Measurements from ENCODE around the gene KIAA1549. TPM values are rescaled to one million over a fixed set of nuclear protein-coding genes. Genes with fewer than 3 reads are reported as not detected.

KIAA1549 gene
- total and polyA plus RNA-seq, 2 of the 4 experiments (the other 2 are of a cell fraction): 1.3 to 3.3 TPM

GRCh38 chr7:138834583-138834982, 146.6 kb downstream of the KIAA1549 start:
- no peak for ATAC-seq (ENCODE audit: low read depth)
- no peak overlapping the region for H2BK120ac ChIP-seq (ENCODE audit: low read depth, low read length)
- no peak overlapping the region for H2AK9ac ChIP-seq (replicated peaks; ENCODE audit: low read depth, low read length, poor library complexity)
- in situ Hi-C loops (cut with MboI; ENCODE audit: low sequenced_read_pairs) (no loop called here), dilution Hi-C loops (cut with HindIII; ENCODE audit: low sequenced_read_pairs, unreplicated experiment) (no loop called here), intact Hi-C loops (cut with micrococcal nuclease) (no loop called here)
- H3K79me1 ChIP-seq (ENCODE audit: low read depth in 1 of 2, low read length in 2 of 2): no peaks in the 10 kb centered on the region
- no peak overlapping the region for H2AFZ ChIP-seq (replicated peaks; ENCODE audit: low read length, poor library complexity)
- H3K23ac ChIP-seq (ENCODE audit: low read depth, low read length): no peak overlapping the region
- no peak overlapping the region for H3K14ac ChIP-seq (replicated peaks; ENCODE audit: low read depth, low read length)
- no peak for DNase-seq
- no peak overlapping the region for H2BK20ac ChIP-seq (ENCODE audit: low read depth, low read length)
- H3K56ac ChIP-seq (ENCODE audit: extremely low read depth, insufficient read depth, low read length): no peak overlapping the region
- no peaks in the 10 kb centered on the region for H3K36me3 ChIP-seq (ENCODE audit: control insufficient read depth, insufficient read depth, low read length)
- no peak overlapping the region for H2BK5ac ChIP-seq (ENCODE audit: low read depth, low read length, poor library complexity, severe bottlenecking)
- no peak overlapping the region for H4K91ac ChIP-seq (ENCODE audit: insufficient read depth, low read depth, low read length)
- H3K27me3 ChIP-seq (ENCODE audit: control insufficient read depth, insufficient read depth, low read length): no peaks in the 10 kb centered on the region
- no peaks in the 10 kb centered on the region for H3K9me3 ChIP-seq (ENCODE audit: control insufficient read depth, insufficient read depth, low read length)
- H4K8ac ChIP-seq (ENCODE audit: low read depth in 2 of 2, low read length in 2 of 2): no peak overlapping the region
- H2BK15ac ChIP-seq (ENCODE audit: low read depth, low read length): no peak overlapping the region
- WGBS, 2 experiments (ENCODE audit: extremely low coverage in 2 of 2, insufficient read length in 1 of 2): no CpG with 5 or more reads among the region's 9 CpGs
- POLR2A ChIA-PET (ENCODE audit: unreplicated experiment): no interaction called here
- H3K9ac ChIP-seq (ENCODE audit: low read depth, low read length): no peak overlapping the region
- no peak overlapping the region for H2AK5ac ChIP-seq (ENCODE audit: low read depth, low read length)
- no peaks in the 10 kb centered on the region for H4K20me1 ChIP-seq (ENCODE audit: insufficient read depth, low read length)
- no peak overlapping the region for H4K5ac ChIP-seq (ENCODE audit: low read depth, low read length)
- BruUV-seq (replicated peaks): no TSS peak
- H3K4ac ChIP-seq (ENCODE audit: low read depth, low read length): no peak overlapping the region
- 0 out of 2 replicates have a peak, but pooled peaks cover 3% of the 10 kb centered on the region for H3K9me1 ChIP-seq (ENCODE audit: insufficient read depth, low read length)
- H3K4me3 ChIP-seq (ENCODE audit: insufficient read depth, low read depth, low read length): no peak overlapping the region
- H3K18ac ChIP-seq (ENCODE audit: low read depth, low read length): no peak overlapping the region
- CTCF ChIA-PET: no interaction called here
- TF ChIP-seq, protein P1, sequence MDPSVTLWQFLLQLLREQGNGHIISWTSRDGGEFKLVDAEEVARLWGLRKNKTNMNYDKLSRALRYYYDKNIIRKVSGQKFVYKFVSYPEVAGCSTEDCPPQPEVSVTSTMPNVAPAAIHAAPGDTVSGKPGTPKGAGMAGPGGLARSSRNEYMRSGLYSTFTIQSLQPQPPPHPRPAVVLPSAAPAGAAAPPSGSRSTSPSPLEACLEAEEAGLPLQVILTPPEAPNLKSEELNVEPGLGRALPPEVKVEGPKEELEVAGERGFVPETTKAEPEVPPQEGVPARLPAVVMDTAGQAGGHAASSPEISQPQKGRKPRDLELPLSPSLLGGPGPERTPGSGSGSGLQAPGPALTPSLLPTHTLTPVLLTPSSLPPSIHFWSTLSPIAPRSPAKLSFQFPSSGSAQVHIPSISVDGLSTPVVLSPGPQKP (IDR thresholded peaks at IDR 0.05; ENCODE audit: borderline replicate concordance, low read depth, low read length): no peak
- TF ChIP-seq CTCF (conservative IDR thresholded peaks at IDR 0.05; ENCODE audit: low read depth, low read length): no peak
- TF ChIP-seq NFE2L2 (IDR thresholded peaks at IDR 0.05; ENCODE audit: low read depth, low read length): no peak
- no peak for TF ChIP-seq RFX5 (IDR thresholded peaks at IDR 0.05; ENCODE audit: low read depth, low read length)
- TF ChIP-seq FOS (IDR thresholded peaks at IDR 0.05; ENCODE audit: low read depth, low read length): no peak
- TF ChIP-seq CHD1 (IDR thresholded peaks at IDR 0.05; ENCODE audit: low read depth, low read length): no peak
- no peak for TF ChIP-seq SMC3 (IDR thresholded peaks at IDR 0.05; ENCODE audit: low read depth, low read length)
- no peak for TF ChIP-seq BHLHE40 (IDR thresholded peaks at IDR 0.05; ENCODE audit: low read depth, low read length)
- no peak for TF ChIP-seq POLR2A (IDR thresholded peaks at IDR 0.05; ENCODE audit: low read depth, low read length)
- H3K4me1 ChIP-seq (ENCODE audit: control insufficient read depth, insufficient read depth, low read length): no peaks in the 10 kb centered on the region
- H3K27ac ChIP-seq (ENCODE audit: insufficient read depth, low read length): no peak overlapping the region
- no peak overlapping the region for H3K4me2 ChIP-seq (ENCODE audit: low read depth, low read length)
